Activated B cell treated with CpG ODN at 0.5 μM for 24 hours (primary cell): Measurements from ENCODE around the gene HPSE2. TPM values are rescaled to one million over a fixed set of nuclear protein-coding genes. Genes with fewer than 3 reads are reported as not detected.

Source experiments
- ATAC-seq: fragments of 200-7000 bp; cut with Tn5 transposase; one replicate; pipeline ENCODE4 v1.10.0; 2021; ENCODE audit warnings: low read depth, mild to moderate bottlenecking, moderate library complexity
- CTCF ChIA-PET: fragments of 350-600 bp; sonication (Branson Sonifier 250); formaldehyde crosslinking; loops from one replicate; lab custom pipeline; 2021; ENCODE audit warnings: antibody characterized with exemption; lab: Charles Lee
- POLR2A ChIA-PET: fragments of 350-600 bp; sonication (Branson Sonifier 250); formaldehyde crosslinking; loops from one replicate; lab custom pipeline; 2021; ENCODE audit warnings: antibody characterized with exemption; lab: Charles Lee
- DNase-seq: peaks from one replicate; pipeline ENCODE4 v3.0.0; 2022
- H3K27ac Mint-ChIP-seq: one replicate; pipeline ENCODE4 v1.8.0; 2020; ENCODE audit warnings: mixed read lengths
- H3K27me3 Mint-ChIP-seq: one replicate; pipeline ENCODE4 v1.8.0; 2021; ENCODE audit warnings: mixed read lengths
- H3K36me3 Mint-ChIP-seq: one replicate; pipeline ENCODE4 v1.8.0; 2021; ENCODE audit warnings: low read depth, mixed read lengths
- H3K4me1 Mint-ChIP-seq: one replicate; pipeline ENCODE4 v1.8.0; 2021; ENCODE audit warnings: mixed read lengths
- H3K4me3 Mint-ChIP-seq: one replicate; pipeline ENCODE4 v1.8.0; 2020; ENCODE audit warnings: mild to moderate bottlenecking, mixed read lengths
- H3K9me3 Mint-ChIP-seq: one replicate; pipeline ENCODE4 v1.8.0; 2020; ENCODE audit warnings: mixed read lengths
- CTCF ChIP-seq: fragments of 200-600 bp; IDR thresholded peaks from one replicate; pipeline ENCODE4 v1.8.0; 2022; ENCODE audit warnings: antibody characterized with exemption, mild to moderate bottlenecking
- intact Hi-C: fragments of 100-400 bp; cut with micrococcal nuclease; formaldehyde crosslinking; loops from one replicate; pipeline ENCODE4 v1.15.1; 2024
- total RNA-seq: library from RNA; stranded (reverse); gene quantifications from 2 replicates; pipeline ENCODE4 v1.2.3, GENCODE V29; 2022

Gene HPSE2
- total RNA-seq, 1 donor from 2014 or later: not detected

GRCh38 chr10:98438715-98439114 lies 796.9 kb downstream of the HPSE2 start:
- H3K9me3 Mint-ChIP-seq: peaks cover 1% of the 10 kb centered on the region
- no peak for TF ChIP-seq CTCF
- intact Hi-C loops: no loop called here
- DNase-seq (no peak), ATAC-seq (no peak)
- ChIA-PET CTCF (no interaction called here), POLR2A (interaction anchor here (0.6 kb wide), 1 partner anchor 1153 kb away, joined by 3 read pairs; no protein-coding TSS in a partner anchor)
- H3K4me3 Mint-ChIP-seq: no peak overlapping the region
- peaks cover 94% of the 10 kb centered on the region for H3K36me3 Mint-ChIP-seq
- no peaks in the 10 kb centered on the region for H3K27me3 Mint-ChIP-seq
- H3K27ac Mint-ChIP-seq: no peak overlapping the region
- H3K4me1 Mint-ChIP-seq: peaks cover 24% of the 10 kb centered on the region

GRCh38 chr10:98436704-98437103 lies 798.9 kb downstream of the HPSE2 start:
- Mint-ChIP-seq H3K27ac (no peak overlapping the region), H3K4me3 (no peak overlapping the region), H3K27me3 (no peaks in the 10 kb centered on the region), H3K4me1 (peaks cover 8% of the 10 kb centered on the region), H3K9me3 (peaks cover 7% of the 10 kb centered on the region), H3K36me3 (peaks cover 95% of the 10 kb centered on the region)
- CTCF ChIA-PET: interaction anchor here (3.0 kb wide), 1 partner anchor 11 kb away, joined by 18 read pairs; no protein-coding TSS in a partner anchor
- DNase-seq (no peak), ATAC-seq (no peak)
- TF ChIP-seq CTCF: no peak
- POLR2A ChIA-PET: interaction anchor here (0.9 kb wide), 1 partner anchor 9 kb away, joined by 4 read pairs; no protein-coding TSS in a partner anchor
- intact Hi-C loops: no loop called here

DNA sequence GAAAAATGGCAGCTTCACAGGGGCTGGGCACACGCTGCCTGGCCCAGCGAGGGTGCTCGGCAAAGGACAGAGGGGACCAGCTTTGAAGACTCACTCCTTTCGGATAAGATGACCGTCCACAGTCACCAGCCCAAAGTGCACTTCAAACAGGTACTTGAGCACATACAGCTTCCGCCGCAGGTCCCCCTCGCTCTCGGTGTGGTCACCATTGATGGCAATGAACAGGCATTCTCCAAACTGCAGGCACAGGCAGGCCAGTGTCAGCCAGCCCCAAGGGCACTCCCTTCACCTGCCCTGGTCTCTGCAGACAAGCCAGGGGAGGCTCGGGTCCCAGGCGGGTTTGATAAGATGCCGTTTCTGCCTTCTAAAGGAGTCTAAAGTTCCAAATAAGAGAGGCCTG lies 800.5 kb downstream of the HPSE2 start:
- no peak for TF ChIP-seq CTCF
- Mint-ChIP-seq H3K4me3 (no peak overlapping the region), H3K9me3 (peaks cover 7% of the 10 kb centered on the region), H3K27me3 (no peaks in the 10 kb centered on the region), H3K27ac (no peak overlapping the region), H3K36me3 (peaks cover 96% of the 10 kb centered on the region), H3K4me1 (peaks cover 2% of the 10 kb centered on the region)
- ATAC-seq (no peak), DNase-seq (no peak)
- intact Hi-C loops: no loop called here
- ChIA-PET POLR2A (no interaction called here), CTCF (interaction anchor here (3.0 kb wide), 1 partner anchor 9 kb away, joined by 18 read pairs; no protein-coding TSS in a partner anchor)

GRCh38 chr10:98433881-98434732 lies 801.5 kb downstream of the HPSE2 start:
- H3K27me3 Mint-ChIP-seq: no peaks in the 10 kb centered on the region

More at GRCh38 chr10:98433881-98434732, 801.5 kb downstream of the HPSE2 start:
- no peak for DNase-seq
- Mint-ChIP-seq H3K4me3 (no peak overlapping the region), H3K36me3 (peaks cover 96% of the 10 kb centered on the region), H3K4me1 (no peaks in the 10 kb centered on the region), H3K27ac (no peak overlapping the region), H3K9me3 (peaks cover 5% of the 10 kb centered on the region)
- CTCF ChIA-PET: interaction anchor here (1.0 to 3.0 kb wide), 2 partner anchors 8 to 33 kb away, joined by 3 to 18 read pairs; no protein-coding TSS in a partner anchor
- ATAC-seq: no peak
- POLR2A ChIA-PET: interaction anchor here (0.6 to 1.1 kb wide), 2 partner anchors 8 to 12 kb away, joined by 3 read pairs; partner anchors contain the start of gene HPS1
- intact Hi-C loops: no loop called here
- no peak for TF ChIP-seq CTCF
